ENCODE results near the gene RAB28.

The RAB28 gene

GRCh38 chr4:13484122-13484748, at the start of gene RAB28:
TSS of gene RAB28 (minus strand) at chr4:13484340.
- no peak for DNase-seq (ENCODE audit: low read depth, low spot score)

- no peak for DNase-seq (ENCODE audit: low read depth, low spot score)
These were observed 47.5 kb upstream of the RAB28 start for GRCh38 chr4:13531625-13531998.

GRCh38 chr4:13530823-13531624, 46.9 kb upstream of the RAB28 start:
- no peak for DNase-seq (ENCODE audit: low read depth, low spot score)

DNA sequence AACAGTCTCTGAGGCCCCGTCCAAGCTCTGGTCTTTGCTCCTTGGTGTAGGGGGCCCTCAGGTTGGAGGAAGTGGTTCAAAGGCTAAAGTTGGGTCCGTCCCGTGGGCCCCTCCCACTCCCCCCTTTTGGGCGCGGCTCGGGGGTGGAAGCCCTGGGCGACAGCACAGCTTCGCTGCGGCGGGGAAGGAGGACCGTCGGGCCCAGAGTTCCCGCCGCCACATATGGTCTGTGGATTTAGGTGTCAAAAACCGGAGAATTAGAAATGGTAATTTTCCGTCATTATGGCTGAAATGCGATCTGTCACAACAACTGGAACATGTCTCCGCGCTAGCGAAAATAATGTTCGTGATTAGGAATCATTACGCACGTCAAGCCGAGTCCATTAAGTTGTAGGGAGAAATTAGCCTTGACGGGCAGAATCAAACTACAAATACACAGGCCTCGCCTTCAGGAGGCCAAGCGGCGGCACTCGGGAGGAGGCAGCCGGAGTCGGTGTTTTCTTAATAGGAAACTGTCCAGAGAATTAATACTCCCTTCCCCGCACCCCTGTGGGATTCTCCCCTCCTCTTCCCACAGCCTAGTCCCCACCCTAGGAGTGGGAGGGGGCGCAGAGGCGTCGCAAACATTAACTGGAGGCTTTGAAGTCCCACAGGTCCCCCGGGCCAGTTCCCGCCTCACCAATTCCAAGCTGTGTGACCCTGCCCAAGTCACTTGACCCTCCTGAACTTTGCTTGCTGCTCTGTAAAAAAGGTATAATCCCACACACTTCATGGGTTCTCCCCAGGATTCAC, 45.2 kb upstream of the RAB28 start:
- no peak for DNase-seq (ENCODE audit: low read depth, low spot score)

- DNase-seq (ENCODE audit: low read depth, low spot score) = no peak
These were observed 44.6 kb upstream of the RAB28 start for GRCh38 chr4:13528821-13529127.

GRCh38 chr4:13527981-13528820, 44.1 kb upstream of the RAB28 start:
- DNase-seq (ENCODE audit: low read depth, low spot score) = no peak

- no peak for DNase-seq (ENCODE audit: low read depth, low spot score)
These were observed 43.2 kb upstream of the RAB28 start for GRCh38 chr4:13527192-13527980.

GRCh38 chr4:13526658-13527057, 42.5 kb upstream of the RAB28 start:
- DNase-seq (ENCODE audit: low read depth, low spot score) = no peak

DNA sequence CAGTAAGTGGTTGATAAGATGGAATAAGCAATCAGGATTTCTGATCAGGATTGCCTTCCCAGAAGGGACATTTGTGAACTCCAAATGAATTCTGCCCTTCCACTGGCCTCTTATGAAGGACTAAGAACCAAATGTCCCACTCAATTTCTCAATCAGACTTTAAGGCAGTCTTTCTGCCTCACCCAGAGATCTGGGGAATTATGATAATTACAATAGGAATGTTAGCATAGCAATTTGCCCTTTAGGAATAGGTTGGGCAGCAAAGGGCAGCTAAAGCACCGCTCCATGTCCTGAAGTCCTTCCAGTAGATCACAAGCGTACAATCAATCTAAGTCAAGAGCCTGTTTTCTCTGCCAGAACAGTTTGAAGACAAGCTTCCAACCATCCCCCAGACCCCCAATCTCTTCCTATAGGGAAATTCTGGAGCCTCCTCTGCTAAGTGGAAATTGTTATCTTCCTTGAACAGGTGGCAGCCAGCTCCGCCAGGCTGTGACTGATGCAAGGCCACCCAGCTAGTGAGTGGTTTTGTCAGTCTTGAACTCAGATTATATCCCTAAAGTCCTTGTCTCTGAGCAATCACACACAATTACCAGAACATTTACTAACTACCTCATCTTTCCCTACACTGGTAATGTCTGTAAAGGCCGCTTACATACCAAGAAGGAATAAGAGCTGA, 41.6 kb upstream of the RAB28 start:
- DNase-seq (ENCODE audit: low read depth, low spot score) = no peak

DNA sequence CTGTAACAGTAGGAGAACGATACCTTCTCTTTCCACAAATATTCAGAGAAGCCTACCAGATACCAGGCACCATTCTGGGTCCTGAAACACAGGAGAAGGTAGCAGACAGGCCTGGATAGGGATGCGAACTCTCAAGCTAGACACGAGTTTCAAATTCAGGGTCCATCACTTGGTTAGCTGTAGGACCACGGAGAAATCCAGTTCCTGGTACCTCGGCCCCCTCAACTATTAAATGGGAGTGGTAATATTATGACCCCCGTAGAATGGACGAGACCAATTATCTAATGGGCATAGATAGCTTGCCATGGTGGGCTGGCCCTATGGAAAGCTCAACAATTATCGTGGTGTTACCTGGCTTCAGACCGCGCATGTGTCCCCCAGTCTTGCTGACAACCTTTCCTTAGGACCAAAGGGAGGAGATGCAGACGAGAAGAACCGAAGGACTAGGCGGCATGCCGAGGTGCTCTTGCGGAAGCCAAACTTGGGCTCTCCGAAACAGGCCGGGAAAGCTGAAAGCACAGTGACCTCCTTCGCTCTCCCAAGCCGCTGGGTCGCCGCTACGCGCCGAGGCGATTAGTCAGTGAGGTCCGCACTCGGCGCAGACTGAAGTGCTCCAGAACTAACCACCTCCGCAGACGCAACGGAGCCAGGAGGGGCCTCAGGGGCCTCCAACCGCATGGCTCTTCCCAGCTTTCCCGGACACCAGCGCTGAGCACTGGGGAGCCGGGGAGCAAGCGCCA, 40.5 kb upstream of the RAB28 start:
- DNase-seq (ENCODE audit: low read depth, low spot score) = no peak

DNA sequence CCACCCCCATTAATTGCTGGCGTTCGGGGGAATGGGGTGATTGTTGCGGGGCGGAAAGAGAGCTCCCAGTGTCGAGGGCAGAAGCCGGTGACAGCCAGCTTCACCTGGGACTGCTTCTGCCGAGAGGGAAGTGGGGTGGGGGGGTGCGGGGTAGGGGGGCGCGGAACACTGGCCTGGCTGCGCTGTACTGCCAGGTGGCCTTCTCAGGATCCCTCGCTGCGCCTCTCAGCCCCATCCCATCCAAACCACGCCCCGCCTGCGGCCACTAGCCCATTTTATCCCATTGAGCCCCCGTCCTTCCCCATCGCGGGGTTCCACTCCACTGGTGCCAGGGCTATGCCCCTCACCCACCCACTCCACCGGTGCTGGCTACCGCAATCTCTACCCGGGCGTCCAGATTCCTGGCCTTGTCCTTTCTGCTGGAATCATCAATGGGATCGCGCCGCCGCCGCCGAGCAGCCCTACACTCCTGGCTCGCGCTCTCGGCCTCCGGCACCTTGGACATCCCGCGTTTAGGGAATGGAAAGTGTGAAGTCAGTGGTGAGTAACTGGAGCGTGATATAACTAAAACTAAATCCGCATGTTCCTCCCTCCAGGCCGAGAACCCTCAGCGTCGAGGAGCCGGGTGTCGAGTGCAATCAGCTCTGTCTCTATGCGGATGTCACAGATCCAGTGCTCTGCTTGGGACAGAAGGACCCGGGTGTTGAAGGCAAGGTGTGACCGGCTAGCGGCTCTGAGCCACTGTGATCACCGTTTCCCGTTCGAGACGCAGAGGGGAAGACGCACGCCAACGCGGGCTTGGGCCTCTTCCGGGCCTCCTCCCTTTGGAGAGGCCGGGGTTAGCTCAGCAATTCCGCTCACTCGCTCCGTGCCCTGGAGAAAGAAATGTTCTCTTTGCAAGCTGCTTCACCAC, 39.7 kb upstream of the RAB28 start:
- no peak for DNase-seq (ENCODE audit: low read depth, low spot score)

DNA sequence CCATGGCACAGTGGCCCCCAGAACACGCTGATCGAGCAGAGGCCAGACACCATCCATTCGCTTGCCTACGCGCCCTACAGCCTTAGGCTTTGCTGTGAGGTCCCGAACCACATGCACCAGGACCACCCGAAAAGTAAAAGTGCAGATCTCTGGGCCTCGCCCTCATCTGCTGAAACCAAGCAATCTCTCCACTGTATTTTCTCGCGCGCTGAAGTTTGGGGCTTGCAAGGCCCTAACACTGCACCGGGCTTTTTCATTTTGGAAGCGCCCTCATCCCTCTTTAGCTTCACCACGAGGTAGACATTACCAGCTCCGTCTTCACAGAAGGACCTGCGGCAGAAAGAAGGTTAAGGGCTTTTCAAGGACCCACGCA, 39.0 kb upstream of the RAB28 start:
- no peak for DNase-seq (ENCODE audit: low read depth, low spot score)

DNA sequence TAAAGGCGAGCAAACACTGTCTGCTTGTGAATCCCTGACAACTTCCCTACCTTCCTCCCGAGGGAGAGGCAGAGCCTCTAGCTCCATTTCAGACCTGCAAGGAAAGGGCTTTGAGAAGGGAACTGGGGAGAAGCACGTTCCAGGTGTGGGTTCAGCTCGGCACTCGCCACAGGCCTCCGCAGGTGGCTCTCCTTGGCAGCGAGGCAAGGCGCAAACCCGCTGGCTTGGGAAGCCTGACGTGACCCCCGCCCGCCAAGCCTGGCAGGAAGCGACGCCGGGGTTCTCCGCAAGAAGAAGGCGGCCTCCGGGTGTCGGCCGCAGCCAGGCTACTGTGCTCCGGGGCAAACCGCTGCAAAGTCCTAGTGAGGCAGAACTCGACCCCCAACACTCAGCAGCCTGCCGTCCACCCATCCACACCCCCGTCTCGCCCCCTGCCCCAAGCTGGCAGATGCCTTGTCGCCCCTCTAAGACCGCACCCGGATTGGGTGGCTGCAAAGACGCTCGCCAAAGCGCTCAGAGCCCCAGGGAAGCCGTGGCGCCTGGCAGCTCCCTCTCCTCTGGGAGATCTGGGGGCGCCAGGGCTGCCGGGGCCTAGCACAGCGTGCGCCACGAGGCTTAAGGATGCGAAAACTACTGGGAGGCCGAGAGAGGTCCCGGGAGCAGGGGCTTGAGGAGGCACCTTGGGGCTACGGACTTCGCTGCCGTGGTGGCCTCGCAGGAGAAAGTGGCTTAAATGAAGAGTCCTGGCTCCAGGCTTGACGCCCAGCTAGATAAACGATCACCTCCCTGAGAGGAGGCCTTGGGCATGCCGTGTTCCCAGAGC, 38.4 kb upstream of the RAB28 start:
- DNase-seq (ENCODE audit: low read depth, low spot score) = no peak

DNA sequence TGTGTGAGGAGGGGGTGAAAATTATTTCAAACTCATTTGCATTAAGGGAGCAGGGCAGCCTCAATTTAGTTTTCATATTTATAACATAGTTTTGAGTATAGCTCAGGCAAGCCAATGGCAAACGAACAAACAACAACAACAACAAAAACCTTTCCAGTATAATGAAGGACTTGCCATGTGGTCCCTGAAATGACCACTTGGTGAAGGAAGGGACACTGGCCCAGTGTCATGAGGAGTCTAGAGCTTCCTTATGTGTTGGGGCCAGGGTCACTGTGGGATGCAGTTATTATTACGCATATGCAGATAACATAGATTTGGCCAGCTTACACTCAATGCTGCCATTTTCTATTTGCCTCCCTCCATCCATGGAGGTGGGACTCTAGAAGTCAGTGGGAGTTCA, 36.9 kb upstream of the RAB28 start:
- no peak for DNase-seq (ENCODE audit: low read depth, low spot score)

GRCh38 chr4:13516315-13516860, 32.2 kb upstream of the RAB28 start:
- DNase-seq (ENCODE audit: low read depth, low spot score) = no peak

DNA sequence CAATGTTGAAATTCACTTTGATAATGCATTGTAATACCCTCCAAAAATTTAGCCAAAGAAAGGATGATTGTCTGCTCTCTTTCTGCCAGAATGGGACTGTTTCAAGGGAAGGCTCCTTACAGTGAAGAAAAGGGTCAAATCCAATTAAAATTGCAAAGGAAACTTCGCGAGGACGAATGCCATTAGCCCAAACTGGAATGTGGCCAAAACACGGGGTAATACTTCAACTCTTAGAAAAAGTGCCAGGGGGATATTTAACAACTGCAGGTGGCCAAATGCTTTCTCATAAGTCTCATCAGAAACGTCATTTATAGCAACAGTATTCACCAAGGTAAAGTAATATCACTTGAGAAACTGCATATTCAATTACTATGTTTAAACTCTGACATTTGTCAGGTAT, 31.1 kb upstream of the RAB28 start:
- no peak for DNase-seq (ENCODE audit: low read depth, low spot score)

DNA sequence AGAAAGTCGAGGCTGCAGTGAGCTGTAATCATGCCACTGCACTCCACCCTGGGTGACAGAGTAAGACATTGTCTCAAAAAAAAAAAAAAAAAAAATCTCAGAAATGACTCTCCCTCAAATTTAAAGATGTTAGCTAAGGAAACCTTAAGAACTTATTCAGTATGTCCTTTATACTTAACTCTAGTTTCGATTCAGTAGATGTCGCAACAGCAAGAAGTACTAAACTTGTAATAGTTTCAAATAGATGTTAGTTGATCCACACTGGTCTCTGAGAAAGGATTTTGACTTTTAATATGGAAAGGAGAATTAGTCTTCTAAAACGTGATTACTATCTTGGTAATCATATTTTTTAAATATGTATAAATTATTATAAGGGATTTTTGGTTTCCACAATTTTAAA, 30.6 kb upstream of the RAB28 start:
- no peak for DNase-seq (ENCODE audit: low read depth, low spot score)

- no peak for DNase-seq (ENCODE audit: low read depth, low spot score)
These were observed 27.0 kb upstream of the RAB28 start for GRCh38 chr4:13511101-13511500.
